NCI-H1092 treated with DMSO at 0.1 percent for 48 hours (cell line): ENCODE data around the gene TMEM273.
"Not testable (repeated sequence)": the region's sequence is repeated elsewhere in the genome, so short reads cannot be mapped to it uniquely, and the experiment has no call there.

Experiments
- DNase-seq: peaks from one replicate; lab custom pipeline; 2025; lab: John Stamatoyannopoulos, UW

The TMEM273 gene

GRCh38 chr10:49205206-49205605 is 17.0 kb upstream of the TMEM273 start:
- no peak for DNase-seq

- no peak for DNase-seq
These were observed 15.9 kb upstream of the TMEM273 start for GRCh38 chr10:49204119-49204518.

GRCh38 chr10:49202266-49202665 is 14.1 kb upstream of the TMEM273 start:
- DNase-seq, result no peak

GRCh38 chr10:49200854-49201253 is 12.7 kb upstream of the TMEM273 start:
- no peak for DNase-seq

GRCh38 chr10:49197171-49197570 is 9.0 kb upstream of the TMEM273 start:
- no peak for DNase-seq

GRCh38 chr10:49195864-49196263 is 7.7 kb upstream of the TMEM273 start:
- DNase-seq, result not testable (repeated sequence)

- no peak for DNase-seq
These were observed 6.2 kb upstream of the TMEM273 start for GRCh38 chr10:49194212-49194920.

- DNase-seq, result no peak
These were observed 3.2 kb upstream of the TMEM273 start for GRCh38 chr10:49191349-49191748.

- DNase-seq, result no peak
These were observed 1.2 kb upstream of the TMEM273 start for GRCh38 chr10:49189422-49189821.

- no peak for DNase-seq
These were observed 1.1 kb downstream of the TMEM273 start for GRCh38 chr10:49187044-49187484.

GRCh38 chr10:49186613-49187012 is 1.6 kb downstream of the TMEM273 start:
- no peak for DNase-seq

GRCh38 chr10:49185213-49185612 is 3.0 kb downstream of the TMEM273 start:
- no peak for DNase-seq

GRCh38 chr10:49184642-49185111 is 3.5 kb downstream of the TMEM273 start:
- DNase-seq, result no peak

- DNase-seq, result no peak
These were observed 4.3 kb downstream of the TMEM273 start for GRCh38 chr10:49183596-49184542.

- no peak for DNase-seq
These were observed 5.4 kb downstream of the TMEM273 start for GRCh38 chr10:49182776-49183175.

GRCh38 chr10:49180444-49180860 is 7.7 kb downstream of the TMEM273 start:
- DNase-seq, result no peak

GRCh38 chr10:49179699-49180443 is 8.3 kb downstream of the TMEM273 start:
- no peak for DNase-seq

GRCh38 chr10:49178489-49179471 is 9.4 kb downstream of the TMEM273 start:
- no peak for DNase-seq

- DNase-seq, result no peak
These were observed 10.5 kb downstream of the TMEM273 start for GRCh38 chr10:49177391-49178355.
